HEK293 (cell line): ENCODE data around the gene PCDH8.
A peak's percentile ranks its signal among the peaks of the same experiment; 100 is the strongest.

Experiments used
- CTCF ChIA-PET: fragments of 350-600 bp; formaldehyde crosslinking; extraction: SDS; loops from one replicate; lab custom pipeline; 2021; ENCODE audit warnings: antibody characterized with exemption; lab: Yijun Ruan, JAX
- POLR2A ChIA-PET: fragments of 300-600 bp; formaldehyde crosslinking; extraction: SDS; loops from one replicate; lab custom pipeline; 2020; ENCODE audit warnings: antibody characterized with exemption, inconsistent platforms; lab: Yijun Ruan, JAX
- H3K27ac ChIP-seq: fragments of 200-500 bp; sonication (Bioruptor generic); 2 replicates; pipeline ENCODE4 v1.5.1; 2014; ENCODE audit warnings: low read depth, low read length, control low read depth, inconsistent platforms; ENCODE audit errors: extremely low read depth
- H3K36me3 ChIP-seq, 2 experiments: fragments of 200-500 bp in 1 of 2; sonication (Bioruptor generic) in 1 of 2; 1 replicate in 1 of 2; 2 replicates in 1 of 2; pipeline ENCODE4 v1.5.1; 2014 to 2017; ENCODE audit warnings: inconsistent platforms in 2 of 2, low read length in 2 of 2; ENCODE audit not compliant: control insufficient read depth in 2 of 2, insufficient read depth in 1 of 2
- H3K4me1 ChIP-seq: fragments of 200-500 bp; sonication (Bioruptor generic); 2 replicates; pipeline ENCODE4 v1.5.1; 2014; ENCODE audit warnings: mild to moderate bottlenecking, low read length, inconsistent platforms; ENCODE audit not compliant: control insufficient read depth, insufficient read depth
- H3K4me3 ChIP-seq: 2 replicates; pipeline ENCODE4 v1.5.1; 2011; ENCODE audit warnings: low read depth, mild to moderate bottlenecking, control low read depth, low read length, moderate library complexity
- H3K9me3 ChIP-seq: fragments of 200-500 bp; sonication (Bioruptor generic); 2 replicates; pipeline ENCODE4 v1.5.1; 2014; ENCODE audit warnings: low read depth, low read length, inconsistent platforms; ENCODE audit not compliant: control insufficient read depth, insufficient read depth
- GLIS2 ChIP-seq: fragments of 450-650 bp; formaldehyde crosslinking; IDR thresholded peaks from 2 replicates; pipeline ENCODE4 v1.5.1; 2016; ENCODE audit warnings: missing biosample characterization, missing genetic modification characterization
- WT1 ChIP-seq: fragments of 450-650 bp; formaldehyde crosslinking; IDR thresholded peaks from 2 replicates; pipeline ENCODE4 v1.5.1; 2016; ENCODE audit warnings: missing biosample characterization, missing genetic modification characterization
- ZNF175 ChIP-seq: fragments of 450-650 bp; formaldehyde crosslinking; IDR thresholded peaks from 2 replicates; pipeline ENCODE4 v1.5.1; 2016; ENCODE audit warnings: missing biosample characterization, missing genetic modification characterization
- ZNF19 ChIP-seq: fragments of 450-650 bp; formaldehyde crosslinking; IDR thresholded peaks from 2 replicates; pipeline ENCODE4; 2016; ENCODE audit warnings: missing biosample characterization, missing genetic modification characterization, low read depth
- ZNF23 ChIP-seq: fragments of 450-650 bp; formaldehyde crosslinking; IDR thresholded peaks from 2 replicates; pipeline ENCODE4 v1.5.1; 2016; ENCODE audit warnings: missing biosample characterization, missing genetic modification characterization, borderline replicate concordance
- ZNF404 ChIP-seq: fragments of 450-650 bp; formaldehyde crosslinking; IDR thresholded peaks from 2 replicates; pipeline ENCODE4 v1.5.1; 2017; ENCODE audit warnings: missing biosample characterization, missing genetic modification characterization
- ZNF549 ChIP-seq: fragments of 450-650 bp; IDR thresholded peaks from 2 replicates; pipeline ENCODE4 v1.5.1; 2018; ENCODE audit warnings: missing biosample characterization, missing genetic modification characterization, mild to moderate bottlenecking, inconsistent platforms, moderate library complexity
- ZNF658 ChIP-seq: fragments of 450-650 bp; formaldehyde crosslinking; IDR thresholded peaks from 2 replicates; pipeline ENCODE4; 2016; ENCODE audit warnings: missing biosample characterization, missing genetic modification characterization
- ZNF747 ChIP-seq: fragments of 450-650 bp; formaldehyde crosslinking; IDR thresholded peaks from 2 replicates; pipeline ENCODE4 v1.5.1; 2016; ENCODE audit warnings: missing biosample characterization, missing genetic modification characterization
- ZNF777 ChIP-seq: fragments of 450-650 bp; formaldehyde crosslinking; IDR thresholded peaks from 2 replicates; pipeline ENCODE4 v1.5.1; 2017; ENCODE audit warnings: missing biosample characterization, missing genetic modification characterization, borderline replicate concordance
- ZNF785 ChIP-seq: fragments of 450-650 bp; formaldehyde crosslinking; IDR thresholded peaks from 2 replicates; pipeline ENCODE4 v1.5.1; 2016; ENCODE audit warnings: missing biosample characterization, missing genetic modification characterization
- TF ChIP-seq, protein P1 (sequence below): fragments of 450-650 bp; formaldehyde crosslinking; IDR thresholded peaks from 2 replicates; pipeline ENCODE4 v1.5.1; 2017; ENCODE audit warnings: missing biosample characterization, missing genetic modification characterization
- TF ChIP-seq, protein P2 (sequence below): fragments of 450-650 bp; formaldehyde crosslinking; IDR thresholded peaks from 2 replicates; pipeline ENCODE4 v1.5.1; 2017; ENCODE audit warnings: missing biosample characterization, missing genetic modification characterization
- TF ChIP-seq, protein P3 (sequence below): fragments of 450-650 bp; formaldehyde crosslinking; IDR thresholded peaks from 2 replicates; pipeline ENCODE4 v1.5.1; 2016; ENCODE audit warnings: missing biosample characterization, missing genetic modification characterization

The PCDH8 gene

DNA sequence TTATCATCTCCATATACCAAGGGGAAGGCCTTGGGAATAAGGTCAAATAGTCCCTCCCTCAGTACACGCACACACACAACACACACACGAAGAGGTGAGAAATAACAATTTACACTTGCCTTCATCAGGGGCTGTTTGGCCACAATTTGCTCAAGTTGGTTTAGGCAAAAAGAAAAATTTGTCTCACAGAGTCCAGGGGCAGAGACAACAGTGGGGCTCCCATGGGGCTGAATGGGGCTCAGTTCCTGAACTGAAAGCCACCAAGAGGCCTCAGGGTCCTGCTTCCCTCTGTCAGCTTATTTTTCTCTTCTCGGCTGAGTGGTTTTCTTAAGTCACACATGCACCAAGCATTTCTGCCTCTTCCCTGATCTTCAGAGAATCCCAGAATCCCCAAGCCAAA, 35.5 kb downstream of the PCDH8 start:
- H3K9me3 ChIP-seq, result no peaks in the 10 kb centered on the region
- TF ChIP-seq ZNF777 (tag by site-specific recombination), result no peak
- no peak for TF ChIP-seq ZNF175 (tag by site-specific recombination)
- TF ChIP-seq ZNF23, result no peak
- TF ChIP-seq ZNF19 (tag by site-specific recombination), result no peak
- TF ChIP-seq ZNF404 (tag by site-specific recombination), result no peak
- no peak for TF ChIP-seq ZNF658 (tag by site-specific recombination)
- POLR2A ChIA-PET, result no interaction called here

DNA sequence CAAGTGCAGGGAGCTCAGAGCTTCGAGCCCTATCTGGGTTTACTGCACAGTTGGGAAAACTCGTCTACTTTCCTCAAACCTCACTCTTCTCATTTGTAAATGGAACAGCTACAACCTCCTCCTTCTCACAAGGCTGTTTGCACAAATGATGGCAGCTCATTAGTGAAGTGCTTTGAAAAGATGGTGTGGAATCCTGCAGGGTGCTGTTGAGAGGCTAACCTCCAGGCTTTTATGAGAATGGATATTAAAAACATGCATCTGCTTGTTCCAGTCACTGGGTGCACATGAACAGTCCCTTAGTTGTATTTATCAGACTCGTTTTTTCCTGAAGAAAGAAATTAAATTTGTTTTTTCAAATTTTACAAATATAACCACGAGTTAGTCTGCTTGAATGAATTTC, 36.6 kb downstream of the PCDH8 start:
- Histone ChIP-seq H3K4me3 (no peak overlapping the region), H3K4me1 (0 out of 2 replicates have a peak, but pooled peaks cover 5% of the 10 kb centered on the region), H3K27ac (no peak overlapping the region), H3K36me3 (no peaks in the 10 kb centered on the region), H3K9me3 (no peaks in the 10 kb centered on the region)
- ChIA-PET POLR2A (no interaction called here), CTCF (no interaction called here)
- TF ChIP-seq ZNF549 (tag by site-specific recombination) (no peak), WT1 (tag by site-specific recombination) (peak; percentile 34; the same call in 1 of the 2 replicates)

More for the DNA sequence above, 35.5 kb downstream of the PCDH8 start:
- Histone ChIP-seq H3K36me3 (no peaks in the 10 kb centered on the region), H3K27ac (no peak overlapping the region), H3K4me1 (0 out of 2 replicates have a peak, but pooled peaks cover 5% of the 10 kb centered on the region), H3K4me3 (no peak overlapping the region)
- CTCF ChIA-PET, result no interaction called here

DNA sequence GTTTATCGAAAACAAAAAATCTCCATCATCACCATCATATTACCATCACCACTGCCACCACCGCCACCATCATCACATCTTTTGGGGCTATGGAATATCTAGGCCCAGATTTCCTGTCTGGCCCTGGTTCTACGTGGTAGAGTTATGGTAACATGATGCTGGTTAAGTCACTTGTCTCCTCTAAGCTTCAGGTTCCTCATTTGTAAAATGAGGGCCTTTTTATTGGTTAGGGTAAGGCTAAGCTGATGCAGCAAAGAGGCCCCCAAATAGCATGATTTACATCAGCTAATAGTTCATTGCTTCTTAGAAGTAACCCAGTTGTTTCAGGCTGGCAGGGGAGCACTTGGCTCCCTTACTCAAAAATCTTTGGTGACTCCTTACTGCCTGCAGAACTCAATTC, 37.9 kb downstream of the PCDH8 start:
- TF ChIP-seq, protein P1, sequence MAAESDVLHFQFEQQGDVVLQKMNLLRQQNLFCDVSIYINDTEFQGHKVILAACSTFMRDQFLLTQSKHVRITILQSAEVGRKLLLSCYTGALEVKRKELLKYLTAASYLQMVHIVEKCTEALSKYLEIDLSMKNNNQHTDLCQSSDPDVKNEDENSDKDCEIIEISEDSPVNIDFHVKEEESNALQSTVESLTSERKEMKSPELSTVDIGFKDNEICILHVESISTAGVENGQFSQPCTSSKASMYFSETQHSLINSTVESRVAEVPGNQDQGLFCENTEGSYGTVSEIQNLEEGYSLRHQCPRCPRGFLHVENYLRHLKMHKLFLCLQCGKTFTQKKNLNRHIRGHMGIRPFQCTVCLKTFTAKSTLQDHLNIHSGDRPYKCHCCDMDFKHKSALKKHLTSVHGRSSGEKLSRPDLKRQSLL (tag by site-specific recombination), result no peak
- TF ChIP-seq, protein P2, sequence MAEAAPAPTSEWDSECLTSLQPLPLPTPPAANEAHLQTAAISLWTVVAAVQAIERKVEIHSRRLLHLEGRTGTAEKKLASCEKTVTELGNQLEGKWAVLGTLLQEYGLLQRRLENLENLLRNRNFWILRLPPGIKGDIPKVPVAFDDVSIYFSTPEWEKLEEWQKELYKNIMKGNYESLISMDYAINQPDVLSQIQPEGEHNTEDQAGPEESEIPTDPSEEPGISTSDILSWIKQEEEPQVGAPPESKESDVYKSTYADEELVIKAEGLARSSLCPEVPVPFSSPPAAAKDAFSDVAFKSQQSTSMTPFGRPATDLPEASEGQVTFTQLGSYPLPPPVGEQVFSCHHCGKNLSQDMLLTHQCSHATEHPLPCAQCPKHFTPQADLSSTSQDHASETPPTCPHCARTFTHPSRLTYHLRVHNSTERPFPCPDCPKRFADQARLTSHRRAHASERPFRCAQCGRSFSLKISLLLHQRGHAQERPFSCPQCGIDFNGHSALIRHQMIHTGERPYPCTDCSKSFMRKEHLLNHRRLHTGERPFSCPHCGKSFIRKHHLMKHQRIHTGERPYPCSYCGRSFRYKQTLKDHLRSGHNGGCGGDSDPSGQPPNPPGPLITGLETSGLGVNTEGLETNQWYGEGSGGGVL, result no peak
- TF ChIP-seq, protein P3, sequence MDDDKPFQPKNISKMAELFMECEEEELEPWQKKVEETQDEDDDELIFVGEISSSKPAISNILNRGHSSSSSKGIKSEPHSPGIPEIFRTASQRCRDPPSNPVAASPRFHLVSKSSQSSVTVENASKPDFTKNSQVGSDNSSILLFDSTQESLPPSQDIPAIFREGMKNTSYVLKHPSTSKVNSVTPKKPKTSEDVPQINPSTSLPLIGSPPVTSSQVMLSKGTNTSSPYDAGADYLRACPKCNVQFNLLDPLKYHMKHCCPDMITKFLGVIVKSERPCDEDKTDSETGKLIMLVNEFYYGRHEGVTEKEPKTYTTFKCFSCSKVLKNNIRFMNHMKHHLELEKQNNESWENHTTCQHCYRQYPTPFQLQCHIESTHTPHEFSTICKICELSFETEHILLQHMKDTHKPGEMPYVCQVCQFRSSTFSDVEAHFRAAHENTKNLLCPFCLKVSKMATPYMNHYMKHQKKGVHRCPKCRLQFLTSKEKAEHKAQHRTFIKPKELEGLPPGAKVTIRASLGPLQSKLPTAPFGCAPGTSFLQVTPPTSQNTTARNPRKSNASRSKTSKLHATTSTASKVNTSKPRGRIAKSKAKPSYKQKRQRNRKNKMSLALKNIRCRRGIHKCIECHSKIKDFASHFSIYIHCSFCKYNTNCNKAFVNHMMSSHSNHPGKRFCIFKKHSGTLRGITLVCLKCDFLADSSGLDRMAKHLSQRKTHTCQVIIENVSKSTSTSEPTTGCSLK, result no peak
- TF ChIP-seq GLIS2 (tag by site-specific recombination), result no peak
- TF ChIP-seq, all 188 proteins: peak for 0
- H3K9me3 ChIP-seq, result no peaks in the 10 kb centered on the region
- POLR2A ChIA-PET, result no interaction called here
- 0 out of 2 replicates have a peak, but pooled peaks cover 5% of the 10 kb centered on the region for H3K4me1 ChIP-seq
- no peak overlapping the region for H3K4me3 ChIP-seq
- no peak overlapping the region for H3K27ac ChIP-seq
- no peaks in the 10 kb centered on the region for H3K36me3 ChIP-seq
- CTCF ChIA-PET, result no interaction called here

DNA sequence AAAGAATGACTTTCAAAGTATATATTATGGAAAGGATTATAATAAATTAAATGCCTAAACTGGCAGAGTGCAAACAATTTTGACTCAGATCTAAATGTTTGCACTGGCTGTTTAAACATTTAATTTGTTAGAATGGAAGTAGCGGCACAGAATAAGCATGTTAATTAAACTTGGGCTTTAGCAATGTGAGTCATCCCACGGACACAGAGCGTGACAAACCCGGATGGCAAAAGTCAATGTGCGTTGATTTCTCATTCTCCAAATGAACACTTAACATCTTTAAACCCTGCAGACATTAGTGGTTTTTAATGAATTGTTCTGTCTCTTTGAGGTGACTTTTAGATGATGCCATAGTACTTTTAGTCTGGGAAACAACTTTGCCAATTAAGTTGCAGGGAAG, 38.4 kb downstream of the PCDH8 start:
- Histone ChIP-seq H3K4me1 (peaks cover 5% of the 10 kb centered on the region; the same call in 1 of the 2 replicates), H3K36me3 (no peaks in the 10 kb centered on the region), H3K9me3 (no peaks in the 10 kb centered on the region), H3K4me3 (no peak overlapping the region), H3K27ac (no peak overlapping the region)
- TF ChIP-seq WT1 (tag by site-specific recombination) (peak; percentile 66; the same call in 1 of the 2 replicates), ZNF785 (tag by site-specific recombination) (no peak), ZNF747 (tag by site-specific recombination) (no peak)
- POLR2A ChIA-PET, result no interaction called here
- CTCF ChIA-PET, result interaction anchor here (0.6 to 3.0 kb wide), 17 partner anchors 10 to 381 kb away, joined by 3 to 26 read pairs (median 6); partner anchors contain the start of gene SUGT1
